ENCODE data around the gene HADHB.

HADHB gene

GRCh38 chr2:26244309-26245230 lies at the start of gene HADHB, which contains the start of gene HADHA:
Gene HADHB (plus strand): TSS chr2:26244939. CDS start chr2:26254255, 9,316 bp downstream.
Gene HADHA (minus strand): TSS chr2:26244632. CDS start chr2:26244596, 36 bp downstream.
- H3K4me3 ChIP-seq (ENCODE audit: low read depth, low read length) = peak within 1 kb of the TSS; percentile 84
- TF ChIP-seq CTCF (IDR thresholded peaks at IDR 0.05; ENCODE audit: low read depth, low read length) = no peak

GRCh38 chr2:26195040-26195984 lies 49.4 kb upstream of the HADHB start:
- H3K4me3 ChIP-seq (ENCODE audit: low read depth, low read length) = no peak overlapping the region
- no peak for TF ChIP-seq CTCF (IDR thresholded peaks at IDR 0.05; ENCODE audit: low read depth, low read length)

- H3K4me3 ChIP-seq (ENCODE audit: low read depth, low read length) = no peak overlapping the region
- no peak for TF ChIP-seq CTCF (IDR thresholded peaks at IDR 0.05; ENCODE audit: low read depth, low read length)
Observed at GRCh38 chr2:26196683-26197418, 47.9 kb upstream of the HADHB start.

- no peak for TF ChIP-seq CTCF (IDR thresholded peaks at IDR 0.05; ENCODE audit: low read depth, low read length)
Observed at GRCh38 chr2:26197516-26197915, 47.2 kb upstream of the HADHB start.

GRCh38 chr2:26202981-26203490 lies 41.7 kb upstream of the HADHB start:
- no peak overlapping the region for H3K4me3 ChIP-seq (ENCODE audit: low read depth, low read length)

More at GRCh38 chr2:26197516-26197915, 47.2 kb upstream of the HADHB start:
- H3K4me3 ChIP-seq (ENCODE audit: low read depth, low read length) = no peak overlapping the region

More at GRCh38 chr2:26202981-26203490, 41.7 kb upstream of the HADHB start:
- TF ChIP-seq CTCF (IDR thresholded peaks at IDR 0.05; ENCODE audit: low read depth, low read length) = no peak
